B cell (primary cell): ENCODE data around the gene DLG2.

Experiments
- EZH2 ChIP-seq: IDR thresholded peaks from 2 replicates; pipeline ENCODE4 v1.6.1; 2012; ENCODE audit warnings: borderline replicate concordance, low read depth, mild to moderate bottlenecking, moderate library complexity, low read length; ENCODE audit not compliant: insufficient read depth, poor library complexity, severe bottlenecking
- TF ChIP-seq, protein P1 (sequence below): fragments of 200-600 bp; IDR thresholded peaks from one replicate; pipeline ENCODE4 v1.8.0; 2022; ENCODE audit warnings: antibody characterized with exemption, mild to moderate bottlenecking

DNA sequence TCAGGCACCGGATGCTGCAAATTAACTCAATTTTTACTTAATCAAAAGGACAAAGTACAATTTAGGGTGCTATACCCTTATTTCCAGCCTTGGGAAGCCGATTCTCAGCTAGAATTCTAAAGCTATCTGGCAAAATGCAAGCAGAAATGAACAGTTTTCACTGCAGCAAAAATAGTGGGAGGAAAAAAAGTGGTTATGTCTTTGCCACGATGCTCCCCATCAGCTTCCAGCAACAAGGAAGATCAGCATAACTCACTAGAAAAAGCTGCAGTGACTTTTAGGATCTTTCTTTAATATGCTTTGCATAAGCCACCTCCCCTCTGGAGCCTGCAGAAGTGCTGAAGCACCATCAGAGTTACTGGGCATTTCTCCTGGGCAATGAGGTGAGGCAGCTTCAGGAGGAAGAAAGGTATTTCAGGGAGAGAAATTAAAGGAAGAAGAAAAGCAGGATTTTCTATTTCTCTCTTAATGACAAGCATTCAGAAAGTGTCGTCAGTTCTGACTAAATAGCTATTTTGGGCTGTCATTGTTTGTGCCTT, 702.9 kb downstream of the DLG2 start:
- TF ChIP-seq, protein P1, sequence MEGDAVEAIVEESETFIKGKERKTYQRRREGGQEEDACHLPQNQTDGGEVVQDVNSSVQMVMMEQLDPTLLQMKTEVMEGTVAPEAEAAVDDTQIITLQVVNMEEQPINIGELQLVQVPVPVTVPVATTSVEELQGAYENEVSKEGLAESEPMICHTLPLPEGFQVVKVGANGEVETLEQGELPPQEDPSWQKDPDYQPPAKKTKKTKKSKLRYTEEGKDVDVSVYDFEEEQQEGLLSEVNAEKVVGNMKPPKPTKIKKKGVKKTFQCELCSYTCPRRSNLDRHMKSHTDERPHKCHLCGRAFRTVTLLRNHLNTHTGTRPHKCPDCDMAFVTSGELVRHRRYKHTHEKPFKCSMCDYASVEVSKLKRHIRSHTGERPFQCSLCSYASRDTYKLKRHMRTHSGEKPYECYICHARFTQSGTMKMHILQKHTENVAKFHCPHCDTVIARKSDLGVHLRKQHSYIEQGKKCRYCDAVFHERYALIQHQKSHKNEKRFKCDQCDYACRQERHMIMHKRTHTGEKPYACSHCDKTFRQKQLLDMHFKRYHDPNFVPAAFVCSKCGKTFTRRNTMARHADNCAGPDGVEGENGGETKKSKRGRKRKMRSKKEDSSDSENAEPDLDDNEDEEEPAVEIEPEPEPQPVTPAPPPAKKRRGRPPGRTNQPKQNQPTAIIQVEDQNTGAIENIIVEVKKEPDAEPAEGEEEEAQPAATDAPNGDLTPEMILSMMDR = no peak
- TF ChIP-seq EZH2 = no peak
